HepG2 (cell line): ENCODE results near the gene ARVCF. TPM values are rescaled to one million over a fixed set of nuclear protein-coding genes. Genes with fewer than 3 reads are reported as not detected.

Source experiments
- HCFC1 ChIP-seq: fragments of 150-350 bp; IDR thresholded peaks from 2 replicates; pipeline ENCODE4 v1.6.1; 2014; ENCODE audit warnings: low read depth, low read length
- HOXA7 ChIP-seq: sonication (generic); formaldehyde crosslinking; IDR thresholded peaks from 2 replicates; pipeline ENCODE4 v1.8.1; 2022; ENCODE audit warnings: mild to moderate bottlenecking, missing genetic modification reagents, moderate library complexity
- TRIM24 ChIP-seq: sonication (generic); formaldehyde crosslinking; IDR thresholded peaks from 2 replicates; pipeline ENCODE4 v1.8.0; 2022; ENCODE audit warnings: mild to moderate bottlenecking, missing genetic modification reagents
- ZNF660 ChIP-seq: sonication (generic); formaldehyde crosslinking; IDR thresholded peaks from 2 replicates; pipeline ENCODE4 v1.5.1; 2020; ENCODE audit warnings: mild to moderate bottlenecking, low read depth, missing genetic modification reagents, borderline replicate concordance
- polyA plus RNA-seq, 8 experiments: library from polyadenylated mRNA; depleted of rRNA in 3 of 8; stranded (reverse) in 7 of 8; unstranded in 1 of 8; fragments of >200 nt; fragmentation: Illumina TruSeq in 4 of 8; extraction: Trizol in 4 of 8; gene quantifications; 2 replicates each; pipeline versions ENCODE4 v1.2.1 to v1.2.3, GENCODE V29; 2011 to 2016; ENCODE audit warnings: low read depth in 4 of 8, missing spikeins in 1 of 8, mixed read lengths in 1 of 8; ENCODE audit not compliant: insufficient read depth in 1 of 8
- total RNA-seq, 5 experiments: library from RNA; depleted of rRNA; stranded (reverse); fragments of >200 nt; fragmentation: Illumina TruSeq; extraction: Trizol; gene quantifications; 2 replicates each; pipeline ENCODE4 v1.2.3, GENCODE V29; 2016; ENCODE audit warnings: low read depth in 1 of 5
- TF ChIP-seq, protein P1 (sequence below): sonication (generic); formaldehyde crosslinking; IDR thresholded peaks from 2 replicates; pipeline ENCODE4 v1.4.0; 2020; ENCODE audit warnings: mild to moderate bottlenecking, missing genetic modification reagents
- TF ChIP-seq, protein P2 (sequence below): sonication (generic); formaldehyde crosslinking; IDR thresholded peaks from 2 replicates; pipeline ENCODE4 v1.4.0; 2020; ENCODE audit warnings: mild to moderate bottlenecking, missing genetic modification reagents, borderline replicate concordance
- TF ChIP-seq, protein P3 (sequence below): IDR thresholded peaks from 2 replicates; pipeline ENCODE4 v1.6.1; 2016; ENCODE audit warnings: low read depth, missing genetic modification reagents, missing compliant biosample characterization
- TF ChIP-seq, protein P4 (sequence below): sonication (generic); formaldehyde crosslinking; IDR thresholded peaks from 2 replicates; pipeline ENCODE4 v1.5.1; 2020; ENCODE audit warnings: mild to moderate bottlenecking, moderate library complexity, missing genetic modification reagents
- TF ChIP-seq, protein P5 (sequence below): sonication (generic); formaldehyde crosslinking; IDR thresholded peaks from 2 replicates; pipeline ENCODE4 v1.4.0; 2020; ENCODE audit warnings: missing genetic modification reagents, mild to moderate bottlenecking, borderline replicate concordance
- TF ChIP-seq, protein P6 (sequence below): sonication (generic); formaldehyde crosslinking; IDR thresholded peaks from 2 replicates; pipeline ENCODE4 v1.4.0; 2020; ENCODE audit warnings: missing genetic modification reagents, borderline replicate concordance

Gene ARVCF
- total and polyA plus RNA-seq, 2 of the 13 experiments (the other 11 are each of a cell fraction or from before 2014, with no cell fraction given): 16.4 to 17.7 TPM

DNA sequence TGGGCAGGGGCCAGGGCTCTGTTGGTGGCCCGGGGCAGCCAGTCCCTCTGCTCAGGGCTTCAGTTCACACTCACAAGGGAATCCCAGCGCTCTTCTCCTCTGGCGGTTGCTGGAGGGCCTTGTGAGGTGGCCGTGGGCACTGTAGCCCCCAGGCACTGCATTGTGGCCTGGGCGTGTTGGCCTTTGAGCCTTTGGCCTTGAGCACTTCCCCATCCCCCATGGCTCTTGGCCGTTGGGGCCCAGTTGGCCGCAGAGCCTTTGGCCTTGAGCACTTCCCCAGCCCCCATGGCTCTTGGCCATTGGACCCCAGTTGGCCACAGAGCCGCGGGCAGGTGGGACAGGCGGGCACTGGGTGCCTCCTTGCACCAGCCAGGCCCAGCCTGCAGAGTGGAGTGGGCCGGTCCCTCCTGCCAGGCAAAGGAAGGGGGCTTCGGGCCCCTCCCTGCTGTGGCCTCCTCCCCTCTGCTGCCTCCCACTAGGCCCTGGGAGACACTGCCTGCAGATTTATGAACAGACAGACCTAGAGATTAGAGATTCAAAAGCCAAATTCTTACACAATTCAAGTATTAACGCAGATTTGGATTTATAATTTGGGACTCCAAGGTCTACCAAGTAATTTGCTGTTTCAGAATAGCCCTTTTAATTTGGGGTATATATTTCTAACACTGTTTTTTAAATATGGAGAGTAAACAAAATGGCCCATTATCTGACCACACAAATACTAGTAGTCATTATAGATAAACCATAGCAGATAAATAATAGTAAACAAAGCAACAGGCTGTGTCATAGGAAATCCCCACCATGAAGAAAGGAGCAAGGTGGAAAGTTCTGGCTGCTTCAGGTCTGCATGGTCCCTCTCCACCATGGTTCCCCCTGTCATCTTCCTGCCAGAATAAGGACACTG is 56.8 kb downstream of the ARVCF start (continued):
- TF ChIP-seq ZNF660 (CRISPR knock-in tag) (no peak), HCFC1 (no peak), TRIM24 (CRISPR knock-in tag) (0 out of 2 replicates have a peak, but pooled peaks have one; percentile 58), HOXA7 (CRISPR knock-in tag) (no peak)
- TF ChIP-seq, protein P1, sequence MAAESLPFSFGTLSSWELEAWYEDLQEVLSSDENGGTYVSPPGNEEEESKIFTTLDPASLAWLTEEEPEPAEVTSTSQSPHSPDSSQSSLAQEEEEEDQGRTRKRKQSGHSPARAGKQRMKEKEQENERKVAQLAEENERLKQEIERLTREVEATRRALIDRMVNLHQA (CRISPR knock-in tag): no peak
- TF ChIP-seq, protein P2, sequence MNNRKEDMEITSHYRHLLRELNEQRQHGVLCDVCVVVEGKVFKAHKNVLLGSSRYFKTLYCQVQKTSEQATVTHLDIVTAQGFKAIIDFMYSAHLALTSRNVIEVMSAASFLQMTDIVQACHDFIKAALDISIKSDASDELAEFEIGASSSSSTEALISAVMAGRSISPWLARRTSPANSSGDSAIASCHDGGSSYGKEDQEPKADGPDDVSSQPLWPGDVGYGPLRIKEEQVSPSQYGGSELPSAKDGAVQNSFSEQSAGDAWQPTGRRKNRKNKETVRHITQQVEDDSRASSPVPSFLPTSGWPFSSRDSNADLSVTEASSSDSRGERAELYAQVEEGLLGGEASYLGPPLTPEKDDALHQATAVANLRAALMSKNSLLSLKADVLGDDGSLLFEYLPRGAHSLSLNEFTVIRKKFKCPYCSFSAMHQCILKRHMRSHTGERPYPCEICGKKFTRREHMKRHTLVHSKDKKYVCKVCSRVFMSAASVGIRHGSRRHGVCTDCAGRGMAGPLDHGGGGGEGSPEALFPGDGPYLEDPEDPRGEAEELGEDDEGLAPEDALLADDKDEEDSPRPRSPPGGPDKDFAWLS (CRISPR knock-in tag): no peak
- TF ChIP-seq, protein P3, sequence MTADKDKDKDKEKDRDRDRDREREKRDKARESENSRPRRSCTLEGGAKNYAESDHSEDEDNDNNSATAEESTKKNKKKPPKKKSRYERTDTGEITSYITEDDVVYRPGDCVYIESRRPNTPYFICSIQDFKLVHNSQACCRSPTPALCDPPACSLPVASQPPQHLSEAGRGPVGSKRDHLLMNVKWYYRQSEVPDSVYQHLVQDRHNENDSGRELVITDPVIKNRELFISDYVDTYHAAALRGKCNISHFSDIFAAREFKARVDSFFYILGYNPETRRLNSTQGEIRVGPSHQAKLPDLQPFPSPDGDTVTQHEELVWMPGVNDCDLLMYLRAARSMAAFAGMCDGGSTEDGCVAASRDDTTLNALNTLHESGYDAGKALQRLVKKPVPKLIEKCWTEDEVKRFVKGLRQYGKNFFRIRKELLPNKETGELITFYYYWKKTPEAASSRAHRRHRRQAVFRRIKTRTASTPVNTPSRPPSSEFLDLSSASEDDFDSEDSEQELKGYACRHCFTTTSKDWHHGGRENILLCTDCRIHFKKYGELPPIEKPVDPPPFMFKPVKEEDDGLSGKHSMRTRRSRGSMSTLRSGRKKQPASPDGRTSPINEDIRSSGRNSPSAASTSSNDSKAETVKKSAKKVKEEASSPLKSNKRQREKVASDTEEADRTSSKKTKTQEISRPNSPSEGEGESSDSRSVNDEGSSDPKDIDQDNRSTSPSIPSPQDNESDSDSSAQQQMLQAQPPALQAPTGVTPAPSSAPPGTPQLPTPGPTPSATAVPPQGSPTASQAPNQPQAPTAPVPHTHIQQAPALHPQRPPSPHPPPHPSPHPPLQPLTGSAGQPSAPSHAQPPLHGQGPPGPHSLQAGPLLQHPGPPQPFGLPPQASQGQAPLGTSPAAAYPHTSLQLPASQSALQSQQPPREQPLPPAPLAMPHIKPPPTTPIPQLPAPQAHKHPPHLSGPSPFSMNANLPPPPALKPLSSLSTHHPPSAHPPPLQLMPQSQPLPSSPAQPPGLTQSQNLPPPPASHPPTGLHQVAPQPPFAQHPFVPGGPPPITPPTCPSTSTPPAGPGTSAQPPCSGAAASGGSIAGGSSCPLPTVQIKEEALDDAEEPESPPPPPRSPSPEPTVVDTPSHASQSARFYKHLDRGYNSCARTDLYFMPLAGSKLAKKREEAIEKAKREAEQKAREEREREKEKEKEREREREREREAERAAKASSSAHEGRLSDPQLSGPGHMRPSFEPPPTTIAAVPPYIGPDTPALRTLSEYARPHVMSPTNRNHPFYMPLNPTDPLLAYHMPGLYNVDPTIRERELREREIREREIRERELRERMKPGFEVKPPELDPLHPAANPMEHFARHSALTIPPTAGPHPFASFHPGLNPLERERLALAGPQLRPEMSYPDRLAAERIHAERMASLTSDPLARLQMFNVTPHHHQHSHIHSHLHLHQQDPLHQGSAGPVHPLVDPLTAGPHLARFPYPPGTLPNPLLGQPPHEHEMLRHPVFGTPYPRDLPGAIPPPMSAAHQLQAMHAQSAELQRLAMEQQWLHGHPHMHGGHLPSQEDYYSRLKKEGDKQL: no peak
- TF ChIP-seq, protein P4, sequence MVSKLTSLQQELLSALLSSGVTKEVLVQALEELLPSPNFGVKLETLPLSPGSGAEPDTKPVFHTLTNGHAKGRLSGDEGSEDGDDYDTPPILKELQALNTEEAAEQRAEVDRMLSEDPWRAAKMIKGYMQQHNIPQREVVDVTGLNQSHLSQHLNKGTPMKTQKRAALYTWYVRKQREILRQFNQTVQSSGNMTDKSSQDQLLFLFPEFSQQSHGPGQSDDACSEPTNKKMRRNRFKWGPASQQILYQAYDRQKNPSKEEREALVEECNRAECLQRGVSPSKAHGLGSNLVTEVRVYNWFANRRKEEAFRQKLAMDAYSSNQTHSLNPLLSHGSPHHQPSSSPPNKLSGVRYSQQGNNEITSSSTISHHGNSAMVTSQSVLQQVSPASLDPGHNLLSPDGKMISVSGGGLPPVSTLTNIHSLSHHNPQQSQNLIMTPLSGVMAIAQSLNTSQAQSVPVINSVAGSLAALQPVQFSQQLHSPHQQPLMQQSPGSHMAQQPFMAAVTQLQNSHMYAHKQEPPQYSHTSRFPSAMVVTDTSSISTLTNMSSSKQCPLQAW (CRISPR knock-in tag): peak; percentile 43; the same call in 1 of the 2 replicates
- TF ChIP-seq, protein P5, sequence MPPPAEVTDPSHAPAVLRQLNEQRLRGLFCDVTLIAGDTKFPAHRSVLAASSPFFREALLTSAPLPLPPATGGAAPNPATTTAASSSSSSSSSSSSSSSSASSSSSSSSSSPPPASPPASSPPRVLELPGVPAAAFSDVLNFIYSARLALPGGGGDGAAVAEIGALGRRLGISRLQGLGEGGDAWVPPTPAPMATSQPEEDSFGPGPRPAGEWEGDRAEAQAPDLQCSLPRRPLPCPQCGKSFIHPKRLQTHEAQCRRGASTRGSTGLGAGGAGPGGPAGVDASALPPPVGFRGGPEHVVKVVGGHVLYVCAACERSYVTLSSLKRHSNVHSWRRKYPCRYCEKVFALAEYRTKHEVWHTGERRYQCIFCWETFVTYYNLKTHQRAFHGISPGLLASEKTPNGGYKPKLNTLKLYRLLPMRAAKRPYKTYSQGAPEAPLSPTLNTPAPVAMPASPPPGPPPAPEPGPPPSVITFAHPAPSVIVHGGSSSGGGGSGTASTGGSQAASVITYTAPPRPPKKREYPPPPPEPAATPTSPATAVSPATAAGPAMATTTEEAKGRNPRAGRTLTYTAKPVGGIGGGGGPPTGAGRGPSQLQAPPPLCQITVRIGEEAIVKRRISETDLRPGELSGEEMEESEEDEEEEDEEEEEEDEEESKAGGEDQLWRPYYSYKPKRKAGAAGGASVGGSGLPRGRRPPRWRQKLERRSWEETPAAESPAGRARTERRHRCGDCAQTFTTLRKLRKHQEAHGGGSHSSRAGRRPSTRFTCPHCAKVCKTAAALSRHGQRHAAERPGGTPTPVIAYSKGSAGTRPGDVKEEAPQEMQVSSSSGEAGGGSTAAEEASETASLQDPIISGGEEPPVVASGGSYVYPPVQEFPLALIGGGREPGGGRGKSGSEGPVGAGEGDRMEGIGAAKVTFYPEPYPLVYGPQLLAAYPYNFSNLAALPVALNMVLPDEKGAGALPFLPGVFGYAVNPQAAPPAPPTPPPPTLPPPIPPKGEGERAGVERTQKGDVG: no peak
- TF ChIP-seq, protein P6, sequence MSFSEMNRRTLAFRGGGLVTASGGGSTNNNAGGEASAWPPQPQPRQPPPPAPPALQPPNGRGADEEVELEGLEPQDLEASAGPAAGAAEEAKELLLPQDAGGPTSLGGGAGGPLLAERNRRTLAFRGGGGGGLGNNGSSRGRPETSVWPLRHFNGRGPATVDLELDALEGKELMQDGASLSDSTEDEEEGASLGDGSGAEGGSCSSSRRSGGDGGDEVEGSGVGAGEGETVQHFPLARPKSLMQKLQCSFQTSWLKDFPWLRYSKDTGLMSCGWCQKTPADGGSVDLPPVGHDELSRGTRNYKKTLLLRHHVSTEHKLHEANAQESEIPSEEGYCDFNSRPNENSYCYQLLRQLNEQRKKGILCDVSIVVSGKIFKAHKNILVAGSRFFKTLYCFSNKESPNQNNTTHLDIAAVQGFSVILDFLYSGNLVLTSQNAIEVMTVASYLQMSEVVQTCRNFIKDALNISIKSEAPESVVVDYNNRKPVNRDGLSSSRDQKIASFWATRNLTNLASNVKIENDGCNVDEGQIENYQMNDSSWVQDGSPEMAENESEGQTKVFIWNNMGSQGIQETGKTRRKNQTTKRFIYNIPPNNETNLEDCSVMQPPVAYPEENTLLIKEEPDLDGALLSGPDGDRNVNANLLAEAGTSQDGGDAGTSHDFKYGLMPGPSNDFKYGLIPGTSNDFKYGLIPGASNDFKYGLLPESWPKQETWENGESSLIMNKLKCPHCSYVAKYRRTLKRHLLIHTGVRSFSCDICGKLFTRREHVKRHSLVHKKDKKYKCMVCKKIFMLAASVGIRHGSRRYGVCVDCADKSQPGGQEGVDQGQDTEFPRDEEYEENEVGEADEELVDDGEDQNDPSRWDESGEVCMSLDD: no peak
